Loucy (cell line): Measurements from ENCODE around the gene TLR4.

Source experiments
- CTCF ChIP-seq: fragments of 200-600 bp; sonication (generic); conservative IDR thresholded peaks from 2 replicates; pipeline ENCODE4 v1.5.1; 2014; ENCODE audit warnings: mild to moderate bottlenecking, antibody characterized with exemption, low read length
- EZH2phosphoT487 ChIP-seq: fragments of 200-600 bp; IDR thresholded peaks from 2 replicates; pipeline ENCODE4 v1.6.1; 2018; ENCODE audit warnings: antibody characterized with exemption, mild to moderate bottlenecking, moderate library complexity, borderline replicate concordance

- TF ChIP-seq CTCF = no peak
- no peak for TF ChIP-seq EZH2phosphoT487
Observed at GRCh38 chr9:117696154-117696553, 8.0 kb upstream of the TLR4 start.
